GM12872 (cell line): ENCODE measurements around the gene SHISAL2B.

ENCODE experiments used
- CTCF ChIP-seq: IDR thresholded peaks from 3 replicates; pipeline ENCODE4 v1.5.1; 2011; ENCODE audit warnings: low read depth, mild to moderate bottlenecking, low read length, moderate library complexity; ENCODE audit not compliant: insufficient read depth

The SHISAL2B gene

GRCh38 chr5:64682608-64683007 lies 7.7 kb upstream of the SHISAL2B start:
- TF ChIP-seq CTCF, result 0 out of 3 replicates have a peak, but pooled peaks have one; percentile 13

- no peak for TF ChIP-seq CTCF
These were observed 4.4 kb upstream of the SHISAL2B start for GRCh38 chr5:64685866-64686265.

- TF ChIP-seq CTCF, result no peak
These were observed 1.9 kb upstream of the SHISAL2B start for GRCh38 chr5:64688391-64688790.

DNA sequence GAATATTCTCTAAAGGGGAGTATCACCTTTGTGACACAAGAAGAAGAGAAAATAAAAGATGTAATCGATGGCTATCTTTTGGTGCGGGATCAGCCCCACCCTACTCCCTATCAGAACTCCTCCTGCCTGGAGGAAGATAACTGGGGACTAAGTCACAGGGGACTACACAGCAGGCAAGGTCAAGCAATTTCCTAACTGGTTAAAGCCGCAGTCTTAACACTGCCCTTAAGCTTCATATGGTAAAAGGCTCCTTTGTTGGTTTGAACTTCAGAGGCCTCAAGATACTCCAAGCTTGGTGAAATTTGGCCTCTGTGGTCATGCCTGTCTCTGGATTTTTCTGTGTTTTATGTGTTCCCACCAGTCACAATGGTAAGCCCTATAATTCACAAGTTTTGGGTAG lies 1.3 kb upstream of the SHISAL2B start:
- no peak for TF ChIP-seq CTCF

GRCh38 chr5:64690104-64690416 lies 243 bp upstream of the SHISAL2B start:
- TF ChIP-seq CTCF, result no peak

- TF ChIP-seq CTCF, result no peak
These were observed 988 bp downstream of the SHISAL2B start for GRCh38 chr5:64691291-64691690.

- TF ChIP-seq CTCF, result no peak
These were observed 3.3 kb downstream of the SHISAL2B start for GRCh38 chr5:64693636-64694035.

- TF ChIP-seq CTCF, result no peak
These were observed 10.5 kb downstream of the SHISAL2B start for GRCh38 chr5:64700765-64701164.
